K562 (cell line): ENCODE measurements around the gene SNX14. TPM values are rescaled to one million over a fixed set of nuclear protein-coding genes. Genes with fewer than 3 reads are reported as not detected.

Experiments
- ATF3 ChIP-seq, 2 experiments: fragments of 450-650 bp in 1 of 2; sonication (generic) in 1 of 2; formaldehyde crosslinking in 1 of 2; IDR thresholded peaks in 1 of 2; conservative IDR thresholded peaks in 1 of 2; 2 replicates each; pipeline versions ENCODE4 v1.6.1 to v1.8.1; 2016 to 2023; ENCODE audit warnings: mild to moderate bottlenecking in 2 of 2, moderate library complexity in 2 of 2, inconsistent platforms in 1 of 2, missing genetic modification reagents in 1 of 2
- HDAC1 ChIP-seq, 2 experiments: fragments of 450-650 bp; IDR thresholded peaks; 2 replicates each; pipeline ENCODE4 v1.6.1; 2016 to 2017; ENCODE audit warnings: inconsistent platforms in 1 of 2, mild to moderate bottlenecking in 1 of 2, moderate library complexity in 1 of 2
- HMG20B ChIP-seq: fragments of 250-450 bp; sonication (Bioruptor Pico); IDR thresholded peaks from 2 replicates; pipeline ENCODE4 v1.5.0; 2021; ENCODE audit warnings: mild to moderate bottlenecking
- SRF ChIP-seq, 2 experiments: fragments of 250-450, 450-650 bp in 1 of 2; sonication (Bioruptor Pico) in 1 of 2; sonication (generic) in 1 of 2; formaldehyde crosslinking; IDR thresholded peaks; 2 replicates each; pipeline versions ENCODE4 v1.5.0 to v1.5.1; 2020 to 2022; ENCODE audit warnings: mild to moderate bottlenecking in 1 of 2, missing genetic modification reagents in 1 of 2
- SRSF7 ChIP-seq: fragments of 200-400 bp; formaldehyde crosslinking; optimal IDR thresholded peaks from 2 replicates; pipeline ENCODE3; 2017; ENCODE audit warnings: mild to moderate bottlenecking, low read depth, low read length
- ZBED1 ChIP-seq: IDR thresholded peaks from 2 replicates; pipeline ENCODE4 v1.6.1; 2014
- ZMIZ1 ChIP-seq, 2 experiments: fragments of 150-350 bp in 1 of 2; IDR thresholded peaks; 2 replicates each; pipeline ENCODE4 v1.6.1; 2012 to 2016; ENCODE audit warnings: low read depth in 2 of 2, low read length in 2 of 2, mild to moderate bottlenecking in 1 of 2, moderate library complexity in 1 of 2
- ZNF280B ChIP-seq: fragments of 250-450 bp; sonication (Bioruptor Pico); IDR thresholded peaks from 2 replicates; pipeline ENCODE4 v1.5.1; 2021; ENCODE audit warnings: mild to moderate bottlenecking
- ZNF347 ChIP-seq: fragments of 450-650 bp; formaldehyde crosslinking; IDR thresholded peaks from 2 replicates; pipeline ENCODE4 v1.4.0; 2020; ENCODE audit warnings: low read depth, mild to moderate bottlenecking, moderate library complexity
- ZNF444 ChIP-seq: fragments of 250-450 bp; sonication (Bioruptor Pico); IDR thresholded peaks from 2 replicates; pipeline ENCODE4 v1.4.0; 2020; ENCODE audit warnings: mild to moderate bottlenecking, moderate library complexity
- ZNF507 ChIP-seq: conservative IDR thresholded peaks from 2 replicates; pipeline ENCODE4 v1.6.1; 2017; ENCODE audit warnings: missing genetic modification characterization, missing compliant biosample characterization
- ZNF57 ChIP-seq: fragments of 450-650 bp; formaldehyde crosslinking; IDR thresholded peaks from 2 replicates; pipeline ENCODE4 v1.4.0; 2020; ENCODE audit warnings: mild to moderate bottlenecking, moderate library complexity
- polyA plus RNA-seq, 8 experiments: library from polyadenylated mRNA; depleted of rRNA in 4 of 8; stranded (reverse) in 5 of 8; unstranded in 3 of 8; fragments of >200 nt; fragmentation: Nextera tagmentation in 2 of 8; fragmentation: Illumina TruSeq in 1 of 8; extraction: Ambion mirVana in 2 of 8; extraction: Trizol in 1 of 8; gene quantifications; 2 replicates each; pipeline versions ENCODE4 v1.2.1 to v1.2.3, GENCODE V29; 2011 to 2014; ENCODE audit warnings: inconsistent platforms in 1 of 8, missing spikeins in 1 of 8
- total RNA-seq, 7 experiments: library from RNA; depleted of rRNA in 6 of 7; stranded (reverse); fragments of >200 nt in 6 of 7; fragmentation: Illumina TruSeq in 2 of 7; extraction: Trizol in 2 of 7; gene quantifications; 2 replicates each; pipeline versions ENCODE4 v1.2.1 to v1.2.3, GENCODE V29; 2011 to 2021; ENCODE audit warnings: low replicate concordance in 1 of 7
- TF ChIP-seq, protein P1 (sequence below): sonication (generic); formaldehyde crosslinking; IDR thresholded peaks from 2 replicates; pipeline ENCODE4 v1.8.1; 2023; ENCODE audit warnings: mild to moderate bottlenecking, missing genetic modification reagents
- TF ChIP-seq, protein P2 (sequence below): fragments of 250-450 bp; sonication (Bioruptor Pico); IDR thresholded peaks from 2 replicates; pipeline ENCODE4 v1.4.0; 2020

SNX14 gene
- total and polyA plus RNA-seq, 9 of the 15 experiments (the other 6 are each of a cell fraction or from before 2014, with no cell fraction given) = 46.5 to 140 (median 71.2) TPM

GRCh38 chr6:85593438-85594196, at the start of gene SNX14 (continued):
- TF ChIP-seq, protein P1, sequence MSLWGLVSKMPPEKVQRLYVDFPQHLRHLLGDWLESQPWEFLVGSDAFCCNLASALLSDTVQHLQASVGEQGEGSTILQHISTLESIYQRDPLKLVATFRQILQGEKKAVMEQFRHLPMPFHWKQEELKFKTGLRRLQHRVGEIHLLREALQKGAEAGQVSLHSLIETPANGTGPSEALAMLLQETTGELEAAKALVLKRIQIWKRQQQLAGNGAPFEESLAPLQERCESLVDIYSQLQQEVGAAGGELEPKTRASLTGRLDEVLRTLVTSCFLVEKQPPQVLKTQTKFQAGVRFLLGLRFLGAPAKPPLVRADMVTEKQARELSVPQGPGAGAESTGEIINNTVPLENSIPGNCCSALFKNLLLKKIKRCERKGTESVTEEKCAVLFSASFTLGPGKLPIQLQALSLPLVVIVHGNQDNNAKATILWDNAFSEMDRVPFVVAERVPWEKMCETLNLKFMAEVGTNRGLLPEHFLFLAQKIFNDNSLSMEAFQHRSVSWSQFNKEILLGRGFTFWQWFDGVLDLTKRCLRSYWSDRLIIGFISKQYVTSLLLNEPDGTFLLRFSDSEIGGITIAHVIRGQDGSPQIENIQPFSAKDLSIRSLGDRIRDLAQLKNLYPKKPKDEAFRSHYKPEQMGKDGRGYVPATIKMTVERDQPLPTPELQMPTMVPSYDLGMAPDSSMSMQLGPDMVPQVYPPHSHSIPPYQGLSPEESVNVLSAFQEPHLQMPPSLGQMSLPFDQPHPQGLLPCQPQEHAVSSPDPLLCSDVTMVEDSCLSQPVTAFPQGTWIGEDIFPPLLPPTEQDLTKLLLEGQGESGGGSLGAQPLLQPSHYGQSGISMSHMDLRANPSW (CRISPR knock-in tag) = peak; percentile 87; the same call in 1 of the 2 replicates
- TF ChIP-seq ZMIZ1 (IDR thresholded peaks at IDR 0.05; ENCODE audit: low read depth in 2 of 2, low read length in 2 of 2) = no peak
- no peak for TF ChIP-seq HMG20B (CRISPR knock-in tag)
- no peak for TF ChIP-seq ZNF280B
- no peak for TF ChIP-seq SRSF7
- no peak for TF ChIP-seq ZNF444 (CRISPR knock-in tag)
- no peak for TF ChIP-seq SRF (CRISPR knock-in tag; IDR thresholded peaks at IDR 0.05)
- TF ChIP-seq ZNF507 (tag) = no peak
- TF ChIP-seq ZNF347 (CRISPR knock-in tag) = no peak
- TF ChIP-seq ATF3 (IDR thresholded peaks at IDR 0.05) = peak; percentile 52; the same call in 1 of the 2 replicates
- no peak; the same call in 1 of the 2 replicates for TF ChIP-seq ATF3 (CRISPR knock-in tag; conservative IDR thresholded peaks at IDR 0.05)
- 0 out of 4 replicates have a peak, but pooled peaks of 1 of the 2 experiments have one; percentile 17 for TF ChIP-seq HDAC1 (IDR thresholded peaks at IDR 0.05)
- TF ChIP-seq ZNF57 (CRISPR knock-in tag) = no peak
- TF ChIP-seq, protein P2, sequence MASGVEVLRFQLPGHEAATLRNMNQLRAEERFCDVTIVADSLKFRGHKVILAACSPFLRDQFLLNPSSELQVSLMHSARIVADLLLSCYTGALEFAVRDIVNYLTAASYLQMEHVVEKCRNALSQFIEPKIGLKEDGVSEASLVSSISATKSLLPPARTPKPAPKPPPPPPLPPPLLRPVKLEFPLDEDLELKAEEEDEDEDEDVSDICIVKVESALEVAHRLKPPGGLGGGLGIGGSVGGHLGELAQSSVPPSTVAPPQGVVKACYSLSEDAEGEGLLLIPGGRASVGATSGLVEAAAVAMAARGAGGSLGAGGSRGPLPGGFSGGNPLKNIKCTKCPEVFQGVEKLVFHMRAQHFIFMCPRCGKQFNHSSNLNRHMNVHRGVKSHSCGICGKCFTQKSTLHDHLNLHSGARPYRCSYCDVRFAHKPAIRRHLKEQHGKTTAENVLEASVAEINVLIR = peak; percentile 50; the same call in 1 of the 2 replicates
- peak; percentile 77 for TF ChIP-seq ZBED1
